GM19023 (cell line): ENCODE measurements around the gene CHIA.
"Not testable (repeated sequence)": the region's sequence is repeated elsewhere in the genome, so short reads cannot be mapped to it uniquely, and the experiment has no call there.

ENCODE experiments used
- ATAC-seq: cut with Tn5 transposase; IDR thresholded peaks from one replicate; pipeline ENCODE4 v1.9.1; 2021; ENCODE audit warnings: mild to moderate bottlenecking, moderate library complexity; ENCODE audit not compliant: unreplicated experiment

CHIA gene

DNA sequence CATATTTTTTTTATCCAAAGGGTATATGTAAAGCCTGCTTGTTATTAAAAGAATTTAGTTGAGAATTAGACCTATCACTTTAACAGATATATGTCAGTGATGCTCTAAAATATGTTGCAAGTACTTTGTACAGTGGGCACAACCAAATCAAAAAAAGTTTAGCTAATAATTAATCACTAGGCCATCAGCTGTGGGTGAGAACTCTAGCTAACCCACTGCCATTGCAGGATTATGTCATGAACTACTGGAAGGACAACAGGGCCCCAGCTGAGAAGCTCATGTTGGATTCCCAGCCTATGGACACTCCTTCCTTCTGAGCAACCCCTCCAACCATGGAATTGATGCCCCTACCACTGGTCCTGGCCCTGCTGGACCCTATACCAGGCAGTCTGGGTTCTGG, 6.8 kb upstream of the CHIA start:
- no peak for ATAC-seq

DNA sequence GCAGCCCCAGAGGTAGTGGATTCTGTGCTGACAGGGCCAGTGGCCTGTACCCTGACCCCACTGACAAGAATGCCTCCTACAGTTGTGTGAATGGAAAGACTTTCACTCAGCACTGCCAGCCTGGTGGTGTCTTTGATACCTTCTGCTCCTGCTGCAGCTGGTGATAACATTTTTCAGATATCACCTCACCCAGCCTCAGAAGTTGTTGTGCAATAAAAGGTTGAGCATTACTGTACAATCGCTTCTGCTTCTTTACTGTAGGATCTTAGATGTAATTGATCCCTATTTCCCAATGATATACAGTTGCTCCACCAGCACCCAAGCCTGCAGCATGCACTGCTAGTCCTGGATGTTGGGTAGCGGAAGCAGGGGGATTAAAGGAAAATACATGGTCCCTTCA, 4.8 kb upstream of the CHIA start:
- ATAC-seq: no peak

DNA sequence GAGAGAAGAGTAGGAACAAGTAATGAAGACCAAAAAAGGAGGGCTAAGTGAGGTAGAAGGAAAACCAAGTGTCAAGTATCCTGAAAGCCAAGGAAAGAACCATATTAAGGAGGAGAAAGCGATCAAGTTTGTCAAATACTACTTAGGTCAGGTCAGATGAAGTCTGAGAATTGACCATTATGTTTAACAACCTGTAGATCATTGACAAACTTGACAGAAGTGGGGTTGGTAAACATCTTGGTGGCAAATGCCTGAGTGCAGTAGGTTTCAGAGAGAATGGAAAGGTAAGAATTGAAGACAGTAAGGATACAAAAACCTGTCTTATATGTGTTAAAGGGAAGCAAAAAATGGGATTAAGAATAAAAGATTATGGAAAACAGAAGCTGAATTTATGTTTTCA, 3.7 kb upstream of the CHIA start:
- ATAC-seq: no peak

DNA sequence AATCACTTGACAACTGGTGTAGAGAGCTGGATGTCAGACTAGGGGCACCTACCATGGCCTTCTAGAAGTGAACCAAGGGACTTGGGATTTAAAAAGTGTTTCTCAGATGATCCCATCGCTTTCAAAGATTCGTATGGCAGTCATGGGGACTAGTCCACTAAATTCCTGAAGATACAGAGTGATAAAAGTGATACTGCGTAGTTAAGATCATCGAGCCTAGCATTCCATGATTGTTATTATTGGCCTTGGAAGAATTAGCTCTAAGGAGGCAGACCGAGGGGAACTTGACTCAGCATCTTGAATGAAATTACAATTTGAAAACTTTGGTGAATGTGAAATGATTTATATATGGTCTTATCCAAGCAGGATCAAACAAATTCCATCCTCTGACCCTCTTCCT, 1.3 kb upstream of the CHIA start:
- no peak for ATAC-seq

DNA sequence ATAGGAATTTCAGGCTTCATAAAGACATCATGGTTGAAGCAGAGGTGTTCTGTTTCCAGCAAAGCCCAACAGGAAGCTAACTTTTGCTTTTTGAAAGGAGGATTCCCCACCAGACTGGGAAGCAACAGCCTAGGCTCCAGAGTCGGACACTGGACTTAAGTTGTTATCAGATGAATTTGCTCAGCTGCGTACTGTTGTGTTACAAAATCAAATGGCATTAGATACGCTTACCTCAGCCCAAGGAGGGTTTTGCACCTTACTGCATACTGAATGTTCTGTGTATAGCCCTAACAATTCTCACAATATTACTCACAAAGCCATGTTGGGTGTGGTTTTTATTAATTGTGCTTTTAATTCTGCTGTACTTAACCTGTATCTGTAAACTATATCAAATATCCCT, 547 bp upstream of the CHIA start:
- no peak for ATAC-seq

DNA sequence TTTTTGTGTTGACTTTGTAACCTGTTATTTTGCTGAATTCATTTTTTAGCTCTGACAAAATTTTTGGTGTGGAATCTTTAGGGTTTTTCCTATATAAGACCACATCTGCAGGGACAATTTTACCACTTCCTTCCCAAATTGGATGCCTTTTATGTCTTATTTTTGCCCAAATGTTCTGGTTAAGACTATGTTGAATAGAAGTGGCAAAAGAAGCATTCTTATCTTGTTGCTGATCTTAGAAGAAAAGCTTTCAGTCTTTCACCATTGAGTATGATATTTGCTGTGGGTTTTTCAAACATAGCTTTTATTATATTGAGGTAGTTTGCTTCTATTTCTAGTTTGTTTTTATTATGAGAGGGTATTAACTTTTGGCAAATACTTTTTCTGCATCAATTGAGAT, 3.7 kb downstream of the CHIA start:
- ATAC-seq: no peak

DNA sequence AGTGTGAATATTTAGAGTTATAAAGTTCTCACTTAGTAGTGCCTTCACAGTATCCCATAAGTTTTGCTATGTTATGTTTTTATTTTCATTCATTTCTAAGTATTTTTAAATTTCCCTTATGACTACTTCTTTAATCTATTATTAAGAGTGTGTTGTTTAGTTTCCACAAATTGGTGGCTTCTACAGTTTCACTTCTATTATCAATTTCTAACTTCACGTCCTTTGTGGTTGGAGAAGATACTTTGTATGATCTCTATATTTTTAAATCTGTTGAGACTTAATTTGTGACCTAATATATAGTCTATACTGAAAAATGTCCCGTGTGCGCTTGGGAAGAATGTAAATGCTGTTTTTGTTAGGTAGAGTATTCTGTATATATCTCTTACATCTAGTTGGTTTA, 11.7 kb downstream of the CHIA start:
- ATAC-seq: no peak

DNA sequence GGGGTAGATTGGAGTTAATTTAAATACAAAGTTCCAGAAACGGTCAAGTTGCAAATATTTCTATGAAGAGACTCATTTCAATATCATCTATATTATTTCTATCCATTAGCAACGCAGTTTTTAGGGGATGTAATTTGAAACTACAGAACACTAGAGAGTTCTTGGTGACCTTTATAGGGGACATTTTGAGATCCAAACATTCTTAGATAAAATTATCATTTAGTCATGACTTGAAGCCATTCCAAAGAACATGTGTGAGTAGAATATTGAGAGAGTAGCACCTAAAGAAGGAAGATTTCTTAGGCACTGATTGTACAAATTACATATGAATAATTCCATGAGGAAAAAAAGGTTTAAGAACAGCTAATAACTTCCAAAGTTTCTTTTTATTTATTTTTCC, 19.0 kb downstream of the CHIA start:
- no peak for ATAC-seq

DNA sequence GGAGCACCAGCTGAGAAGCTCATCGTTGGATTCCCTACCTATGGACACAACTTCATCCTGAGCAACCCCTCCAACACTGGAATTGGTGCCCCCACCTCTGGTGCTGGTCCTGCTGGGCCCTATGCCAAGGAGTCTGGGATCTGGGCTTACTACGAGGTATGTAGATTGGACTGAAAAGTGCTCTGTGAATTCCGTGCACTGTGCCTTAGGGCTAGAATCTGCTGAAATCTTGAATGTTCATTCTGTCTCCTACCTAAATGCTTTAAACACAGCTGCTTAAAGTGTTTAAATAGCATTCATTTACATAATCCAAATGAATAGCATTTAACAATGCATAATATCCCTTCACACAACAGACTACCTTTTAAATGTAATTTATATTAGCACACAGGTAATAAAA, 27.9 kb downstream of the CHIA start:
- no peak for ATAC-seq

DNA sequence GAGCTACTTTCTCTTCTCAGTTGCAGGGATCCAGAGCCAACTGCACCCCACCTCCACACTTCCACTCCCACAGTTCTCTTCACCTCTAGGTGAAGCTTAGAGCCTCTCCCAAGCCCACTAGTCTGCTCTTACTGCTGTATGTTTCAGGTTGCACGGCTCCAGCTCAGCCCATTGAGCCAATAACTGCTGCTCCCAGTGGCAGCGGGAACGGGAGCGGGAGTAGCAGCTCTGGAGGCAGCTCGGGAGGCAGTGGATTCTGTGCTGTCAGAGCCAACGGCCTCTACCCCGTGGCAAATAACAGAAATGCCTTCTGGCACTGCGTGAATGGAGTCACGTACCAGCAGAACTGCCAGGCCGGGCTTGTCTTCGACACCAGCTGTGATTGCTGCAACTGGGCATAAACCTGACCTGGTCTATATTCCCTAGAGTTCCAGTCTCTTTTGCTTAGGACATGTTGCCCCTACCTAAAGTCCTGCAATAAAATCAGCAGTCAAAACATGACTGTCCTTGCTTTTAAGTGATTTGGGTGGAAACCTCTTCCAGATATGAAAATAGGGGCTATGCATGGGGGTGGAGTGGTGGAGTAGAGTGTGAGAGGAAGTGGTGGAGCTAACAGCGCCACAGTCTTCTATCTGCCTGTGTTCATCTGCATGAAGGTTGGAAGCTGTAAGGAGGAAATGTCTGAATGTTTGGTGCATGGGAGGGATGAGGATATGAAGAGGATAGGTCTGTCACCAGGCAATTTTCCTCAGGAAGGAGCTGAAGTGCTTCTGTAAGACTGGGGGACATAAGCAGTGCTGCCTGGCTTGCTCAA, 29.6 kb downstream of the CHIA start:
- ATAC-seq: no peak

DNA sequence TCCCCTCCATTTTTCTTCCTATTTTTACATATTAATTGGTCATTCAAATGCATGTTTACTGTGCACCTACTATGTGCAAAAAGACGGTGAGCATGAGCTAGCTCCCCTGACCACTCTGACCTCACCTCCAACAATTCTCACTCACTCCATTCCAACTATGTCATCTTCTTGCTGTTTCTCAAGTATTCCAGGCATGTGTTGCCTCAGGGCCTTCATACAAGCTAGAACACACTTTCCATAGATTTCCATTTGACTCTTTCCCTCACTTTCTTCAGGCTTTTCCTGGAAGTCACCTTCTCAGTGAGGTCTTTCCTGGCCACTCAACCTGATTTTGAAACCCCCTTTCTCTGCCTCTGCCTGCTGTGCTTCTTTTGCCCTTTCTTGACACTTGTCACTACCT, 32.6 kb downstream of the CHIA start:
- no peak for ATAC-seq

DNA sequence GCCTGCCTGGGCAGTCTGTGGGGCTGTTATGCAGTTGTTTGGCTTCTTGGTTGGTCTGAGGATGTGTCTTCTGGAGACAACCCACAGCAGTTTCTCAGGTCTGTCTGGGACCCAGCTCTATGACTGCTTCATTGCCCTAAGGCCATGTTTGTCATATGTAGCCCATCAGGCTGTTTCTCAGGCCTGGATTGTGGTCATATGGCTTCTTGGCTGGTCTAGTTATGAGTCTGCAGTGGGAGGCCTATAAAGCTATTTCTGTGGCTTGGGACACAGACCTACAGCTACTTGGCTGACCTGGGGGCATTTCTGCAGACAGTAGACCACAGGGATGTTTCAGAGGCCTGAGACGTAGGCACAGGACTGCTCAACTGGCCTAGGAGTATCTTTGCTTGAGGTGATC, 41.5 kb downstream of the CHIA start:
- no peak for ATAC-seq

DNA sequence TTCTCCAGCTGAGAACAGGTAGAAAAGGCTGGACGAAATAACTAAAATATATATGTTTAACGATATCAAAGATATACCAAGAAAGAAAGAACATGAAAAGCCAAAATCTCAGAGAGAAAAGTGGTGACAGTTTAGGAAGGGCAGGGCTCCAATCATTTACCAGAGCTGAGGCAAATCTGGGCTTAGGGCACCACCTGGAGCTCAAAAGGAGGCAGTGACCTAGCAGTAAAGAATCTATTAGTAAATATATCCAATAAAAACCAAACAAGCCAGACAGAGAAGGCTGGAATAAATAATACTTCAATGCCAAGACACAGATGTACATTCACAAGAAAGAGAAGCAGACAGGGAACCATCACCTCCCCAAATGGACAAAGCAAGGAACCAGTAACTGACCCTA, 43.5 kb downstream of the CHIA start:
- ATAC-seq: no peak

DNA sequence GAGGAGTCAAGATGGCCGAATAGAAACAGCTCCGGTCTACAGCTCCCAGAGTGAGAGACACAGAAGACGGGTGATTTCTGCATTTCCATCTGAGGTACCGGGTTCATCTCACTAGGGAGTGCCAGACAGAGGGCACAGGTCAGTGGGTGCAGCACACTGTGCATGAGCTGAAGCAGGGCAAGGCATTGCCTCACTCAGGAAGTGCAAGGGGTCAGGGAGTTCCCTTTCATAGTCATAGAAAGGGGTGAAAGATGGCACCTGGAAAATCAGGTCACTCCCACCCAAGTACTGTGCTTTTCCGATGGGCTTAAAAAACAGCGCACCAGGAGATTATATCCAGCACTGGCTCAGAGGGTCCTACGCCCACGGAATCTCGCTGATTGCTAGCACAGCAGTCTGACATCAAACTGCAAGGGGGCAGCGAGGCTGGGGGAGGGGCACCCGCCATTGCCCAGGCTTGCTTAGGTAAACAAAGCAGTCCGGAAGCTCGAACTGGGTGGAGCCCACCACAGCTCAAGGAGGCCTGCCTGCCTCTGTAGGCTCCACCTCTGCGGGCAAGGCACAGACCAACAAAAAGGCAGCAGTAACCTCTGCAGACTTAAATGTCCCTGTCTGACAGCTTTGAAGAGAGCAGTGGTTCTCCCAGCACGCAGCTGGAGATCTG, 44.7 kb downstream of the CHIA start:
- ATAC-seq: not testable (repeated sequence)

DNA sequence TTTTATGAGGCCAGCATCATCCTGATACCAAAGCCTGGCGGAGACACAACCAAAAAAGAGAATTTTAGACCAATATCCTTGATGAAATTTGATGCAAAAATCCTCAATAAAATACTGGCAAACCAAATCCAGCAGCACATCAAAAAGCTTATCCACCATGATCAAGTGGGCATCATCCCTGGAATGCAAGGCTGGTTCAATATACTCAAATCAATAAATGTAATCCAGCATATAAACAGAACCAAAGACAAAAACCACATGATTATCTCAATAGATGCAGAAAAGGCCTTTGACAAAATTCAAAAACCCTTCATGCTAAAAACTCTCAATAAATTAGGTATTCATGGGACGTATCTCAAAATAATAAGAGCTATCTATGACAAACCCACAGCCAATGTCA, 48.2 kb downstream of the CHIA start:
- not testable (repeated sequence) for ATAC-seq

DNA sequence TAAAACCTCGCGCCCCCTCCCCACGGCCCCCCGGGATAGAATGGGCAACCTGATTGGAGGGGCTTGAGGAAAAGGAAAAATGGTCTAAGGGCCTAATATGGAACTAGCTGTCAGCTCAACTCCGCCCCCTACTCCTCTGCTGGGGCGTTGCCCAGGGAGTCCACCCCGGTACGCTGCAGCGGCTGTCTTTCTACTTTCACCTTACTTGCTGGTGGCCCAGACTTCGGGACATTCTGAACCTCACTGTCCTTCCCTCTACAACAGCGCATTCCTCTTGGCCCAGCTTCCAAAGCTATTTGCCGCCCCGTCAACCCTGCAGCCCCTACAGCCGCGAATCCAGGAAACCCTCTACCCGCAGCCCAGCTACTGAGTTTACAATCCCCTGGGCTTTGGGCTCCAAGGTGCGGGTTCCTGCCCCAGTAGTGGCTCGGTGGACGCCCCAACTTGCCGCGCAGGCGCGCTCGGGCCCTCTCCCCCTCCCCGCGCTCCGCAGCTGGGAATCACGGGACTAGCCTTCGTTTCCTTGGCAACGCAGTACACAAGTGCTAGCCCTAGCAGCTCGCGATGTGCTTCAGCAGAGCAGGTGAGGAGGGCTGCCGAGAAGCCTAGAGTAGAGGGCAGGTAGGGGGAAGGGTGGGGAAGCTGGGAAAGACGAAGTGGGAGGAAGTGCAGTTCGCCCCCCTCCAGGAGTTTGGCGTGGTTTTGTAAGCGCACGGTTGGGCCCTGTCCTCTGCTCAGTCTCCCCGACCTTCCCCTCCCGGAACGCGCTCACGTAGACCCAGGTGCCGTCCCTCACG, 55.6 kb downstream of the CHIA start:
- peak; percentile 92 for ATAC-seq

DNA sequence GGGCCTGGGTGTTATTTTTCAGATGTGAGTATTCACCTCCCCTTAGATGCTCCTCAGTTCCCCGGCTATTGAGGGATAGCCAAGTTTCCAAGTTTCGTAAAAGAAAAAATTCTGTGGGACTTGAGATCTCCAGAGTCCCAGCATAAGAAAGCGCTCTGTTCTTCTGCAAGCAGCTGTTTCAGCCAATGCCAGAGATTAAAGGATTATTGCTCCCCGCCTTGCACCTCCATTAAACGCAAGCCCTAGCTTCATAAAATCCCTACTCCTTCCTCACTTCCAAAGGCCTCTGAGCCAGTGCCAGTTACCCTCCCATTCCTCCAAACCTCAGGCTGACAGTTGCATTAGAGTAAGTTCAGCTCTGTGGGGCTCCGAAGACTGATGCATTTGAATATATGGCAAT, 56.4 kb downstream of the CHIA start:
- no peak for ATAC-seq

DNA sequence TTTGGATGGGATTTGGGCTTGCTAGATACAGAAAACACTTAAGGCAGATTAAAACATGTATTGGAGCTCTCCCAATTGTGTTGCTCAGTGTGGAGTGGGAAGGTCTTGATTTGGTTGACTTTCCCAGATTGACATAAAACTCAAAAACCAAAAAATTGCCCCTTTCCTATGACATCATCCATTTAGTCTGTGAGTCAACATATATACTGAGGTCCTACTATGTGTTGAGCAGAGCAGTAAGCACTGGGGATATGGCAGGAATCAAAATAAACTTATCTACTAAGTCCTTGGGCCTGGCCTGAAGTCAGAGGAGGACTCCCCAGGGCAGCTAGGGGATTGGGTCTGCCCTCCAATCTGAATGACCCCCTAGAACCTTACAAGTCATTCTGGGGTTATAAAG, 61.0 kb downstream of the CHIA start:
- no peak for ATAC-seq

DNA sequence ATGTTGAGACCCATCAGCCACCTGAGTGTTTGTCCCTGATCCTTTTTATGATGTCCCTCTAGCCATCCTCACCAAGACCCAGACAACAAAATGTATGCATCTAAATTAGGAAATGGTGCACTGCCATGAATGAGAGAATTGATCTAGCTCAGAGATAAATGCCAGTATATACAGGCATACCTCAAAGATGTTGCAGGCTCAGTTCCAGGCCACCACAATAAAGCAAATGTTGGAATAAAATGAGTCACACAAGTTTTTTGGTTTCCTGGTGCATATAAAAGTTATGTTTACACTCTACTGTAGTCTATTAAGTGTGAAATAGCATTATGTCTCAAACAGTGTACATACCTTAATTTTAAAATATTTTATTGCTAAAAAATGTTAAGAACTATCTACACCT, 63.9 kb downstream of the CHIA start:
- no peak for ATAC-seq

DNA sequence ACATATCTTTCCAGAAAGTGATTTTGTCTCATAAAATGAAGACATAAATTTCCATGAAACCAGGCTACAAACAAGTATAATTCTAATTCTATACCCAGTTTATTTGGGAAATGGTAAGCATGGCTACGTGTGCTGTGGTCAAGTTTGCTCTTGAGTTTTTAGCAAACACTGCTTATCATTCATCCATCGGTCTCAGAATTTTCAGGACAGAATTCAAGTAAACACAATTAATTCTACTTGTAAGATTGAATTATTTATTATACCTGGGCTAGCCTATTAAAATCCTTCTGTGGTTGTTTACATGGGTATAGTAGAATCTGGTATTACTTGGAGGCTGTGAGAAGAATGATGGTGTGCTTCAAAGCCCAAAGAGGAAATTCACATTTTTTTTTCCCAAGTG, 68.3 kb downstream of the CHIA start:
- no peak for ATAC-seq

DNA sequence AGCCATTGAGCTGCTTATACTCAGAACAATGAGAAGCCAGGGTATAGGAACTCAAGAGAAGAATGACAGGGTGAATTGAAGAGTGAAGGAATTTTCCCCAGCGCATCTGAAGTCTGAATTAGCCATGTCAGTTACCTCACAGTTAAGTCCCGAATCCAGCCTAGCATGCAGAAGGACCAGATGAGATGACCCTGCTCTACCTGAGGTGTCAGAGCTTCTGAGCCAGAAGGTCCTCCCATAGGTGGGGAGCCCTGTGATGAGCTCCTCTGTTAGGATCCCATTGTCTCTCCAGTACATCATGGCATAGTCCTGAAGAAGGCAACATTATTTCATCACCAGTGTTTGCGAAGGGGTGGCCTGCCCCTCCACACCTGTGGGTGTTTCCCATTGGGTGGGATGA, 68.7 kb downstream of the CHIA start:
- no peak for ATAC-seq

DNA sequence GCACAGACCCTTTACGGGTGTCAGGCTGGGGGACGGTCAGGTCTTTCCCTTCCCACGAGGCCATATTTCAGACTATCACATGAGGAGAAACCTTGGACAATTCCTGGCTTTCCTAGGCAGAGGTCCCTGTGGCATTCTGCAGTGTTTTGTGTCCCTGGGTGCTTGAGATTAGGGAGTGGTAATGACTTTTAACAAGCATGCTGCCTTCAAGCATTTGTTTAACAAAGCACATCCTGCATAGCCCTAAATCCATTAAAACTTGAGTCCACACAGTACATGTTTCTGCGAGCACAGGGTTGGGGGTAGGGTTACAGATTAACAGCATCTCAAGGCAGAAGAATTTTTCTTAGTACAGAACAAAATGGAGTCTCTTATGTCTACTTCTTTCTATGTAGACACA, 69.6 kb downstream of the CHIA start:
- not testable (repeated sequence) for ATAC-seq
